ENCODE results near the gene HIGD2A. TPM values are rescaled to one million over a fixed set of nuclear protein-coding genes. Genes with fewer than 3 reads are reported as not detected.

Gene HIGD2A
- polyA plus RNA-seq, 10 donors = 129 to 183 (median 157) TPM

DNA sequence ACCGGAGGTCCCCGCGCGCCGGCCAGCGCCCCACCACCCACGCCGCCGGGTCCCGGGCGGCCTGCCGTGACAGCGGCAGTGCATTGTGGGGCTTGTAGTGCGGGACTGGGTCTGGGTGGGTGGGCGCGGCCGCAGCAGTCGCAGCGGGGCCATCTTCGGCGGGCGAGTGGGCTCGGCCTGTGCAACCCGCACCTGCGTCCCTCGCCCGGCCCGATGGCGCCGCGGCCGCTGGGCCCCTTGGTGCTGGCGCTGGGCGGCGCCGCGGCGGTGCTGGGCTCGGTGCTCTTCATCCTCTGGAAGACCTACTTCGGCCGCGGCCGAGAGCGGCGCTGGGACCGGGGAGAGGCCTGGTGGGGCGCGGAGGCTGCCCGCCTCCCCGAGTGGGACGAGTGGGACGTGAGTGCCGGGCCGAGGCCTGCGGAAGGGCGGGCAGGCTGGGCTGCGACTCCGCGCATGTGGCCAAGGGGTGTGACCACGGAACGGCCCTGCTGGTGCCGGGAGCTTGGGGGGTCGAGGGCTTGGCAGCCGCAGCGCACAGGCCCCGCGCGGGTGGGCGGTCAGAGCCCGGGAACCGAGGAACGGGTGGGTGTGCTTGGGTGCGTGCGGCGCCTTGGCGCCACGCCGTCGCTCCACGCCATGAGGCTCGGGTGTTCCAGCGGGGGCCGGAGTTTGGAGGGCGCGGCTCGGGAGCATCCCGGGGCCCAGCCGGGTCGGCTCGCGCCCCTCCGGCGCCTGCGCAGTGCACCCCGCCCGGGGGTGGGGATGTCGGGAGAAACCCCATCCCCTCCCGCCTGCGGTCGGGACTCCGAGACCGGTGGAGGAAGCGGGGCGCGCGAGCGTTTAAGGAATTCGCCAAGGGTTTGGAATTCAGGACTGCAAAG, 23.0 kb upstream of the HIGD2A start, which contains the start of gene ARL10:
ARL10 (plus strand) TSS at position 137 of the 881 bp plus-strand sequence; CDS start at position 214, 77 bp downstream.
- peak; percentile 36 to 83 (median 61) for DNase-seq

GRCh38 chr5:176366232-176366894, 22.2 kb upstream of the HIGD2A start:
- no peak for DNase-seq

DNA sequence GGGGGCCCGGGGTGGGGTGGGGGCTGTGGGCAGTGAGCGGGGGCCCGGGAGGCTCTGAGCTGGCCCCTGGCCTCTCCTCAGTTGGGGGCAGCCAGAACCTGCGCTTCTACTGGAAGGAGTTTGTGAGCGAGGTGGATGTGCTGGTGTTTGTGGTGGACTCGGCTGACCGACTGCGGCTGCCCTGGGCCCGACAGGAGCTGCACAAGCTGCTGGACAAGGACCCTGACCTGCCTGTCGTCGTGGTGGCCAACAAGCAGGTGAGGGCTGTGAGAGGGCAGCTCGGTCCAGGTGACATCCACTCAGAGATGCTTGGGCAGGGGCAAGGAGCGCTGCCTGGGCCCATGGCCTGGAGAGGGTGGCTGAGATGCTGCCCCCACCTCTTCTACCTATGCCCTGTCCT, 19.8 kb upstream of the HIGD2A start:
- no peak for DNase-seq

DNA sequence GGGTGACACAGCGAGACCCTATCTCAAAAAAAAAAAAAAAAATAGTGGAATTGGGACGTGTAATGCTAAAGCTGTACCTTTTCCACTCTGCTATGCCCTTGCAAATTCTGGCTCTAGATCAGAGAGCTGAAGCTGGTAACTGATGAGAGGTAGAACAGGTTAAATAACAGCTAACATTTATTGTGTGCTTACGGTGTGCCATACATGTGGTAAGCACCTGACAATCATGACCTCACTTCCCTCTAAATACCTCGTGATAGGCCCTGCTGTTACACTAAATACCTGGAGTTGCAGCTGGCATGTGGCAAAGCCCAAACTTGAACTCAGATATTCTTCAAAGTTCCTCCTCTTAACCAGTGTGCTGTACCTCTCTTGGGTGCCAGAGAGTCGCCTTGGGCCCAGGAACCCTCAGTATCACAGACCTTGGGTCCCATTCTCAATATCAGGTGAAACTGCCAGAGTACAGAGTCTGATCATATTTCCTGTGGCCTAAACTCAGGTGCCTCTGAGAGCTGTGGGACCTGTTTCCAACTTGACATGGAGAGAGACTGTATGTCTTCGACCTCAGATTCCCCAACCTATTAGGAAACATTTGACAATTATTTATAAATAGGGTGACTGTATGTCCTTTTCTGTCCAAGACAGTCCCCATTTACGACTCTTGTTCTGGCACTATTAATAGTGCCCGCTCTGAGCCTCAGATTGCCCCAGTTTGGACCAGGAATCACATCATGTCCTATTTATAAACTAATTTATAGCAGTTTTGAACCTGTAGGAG, 18.4 kb upstream of the HIGD2A start:
- DNase-seq = no peak

DNA sequence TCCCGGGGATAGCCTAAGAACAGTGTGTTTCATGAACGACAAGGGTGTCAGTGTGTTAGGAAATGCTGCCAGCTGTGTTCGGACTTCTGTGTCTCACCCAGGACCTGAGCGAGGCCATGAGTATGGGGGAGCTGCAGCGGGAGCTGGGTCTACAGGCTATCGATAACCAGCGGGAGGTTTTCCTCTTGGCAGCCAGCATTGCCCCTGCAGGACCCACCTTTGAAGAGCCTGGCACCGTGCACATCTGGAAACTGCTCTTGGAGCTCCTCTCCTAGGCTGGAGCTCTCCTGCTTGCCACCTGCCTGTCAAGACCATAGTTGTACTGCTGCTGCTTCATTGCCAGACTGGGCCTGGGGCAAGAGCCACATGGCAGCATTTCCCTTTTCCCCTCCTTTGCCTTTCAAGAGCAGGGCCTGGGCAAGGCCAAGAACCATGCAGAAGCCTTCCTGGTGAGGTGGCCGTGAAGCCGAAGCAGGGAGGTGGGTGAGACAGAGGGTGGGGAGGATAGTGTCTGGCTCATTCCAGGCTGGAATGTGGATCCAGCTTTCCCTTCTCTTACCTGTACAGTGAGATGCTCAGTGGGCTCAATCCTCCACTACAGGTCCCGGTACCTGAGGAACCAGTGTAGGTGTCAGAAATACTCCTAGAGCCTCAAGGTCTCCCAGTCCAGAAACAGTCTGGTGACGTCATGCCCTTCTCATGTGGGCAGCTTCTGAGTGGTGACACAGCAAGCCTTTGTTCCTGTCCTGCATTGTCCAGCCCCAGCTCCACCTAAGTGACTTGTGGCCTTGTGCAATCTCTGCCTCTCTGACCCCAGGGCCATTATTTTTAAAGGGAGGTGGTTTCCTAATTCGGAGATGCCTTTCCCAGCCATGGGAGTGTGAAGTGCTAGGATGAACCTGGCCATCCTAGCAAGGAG, 16.7 kb upstream of the HIGD2A start:
- DNase-seq = no peak

DNA sequence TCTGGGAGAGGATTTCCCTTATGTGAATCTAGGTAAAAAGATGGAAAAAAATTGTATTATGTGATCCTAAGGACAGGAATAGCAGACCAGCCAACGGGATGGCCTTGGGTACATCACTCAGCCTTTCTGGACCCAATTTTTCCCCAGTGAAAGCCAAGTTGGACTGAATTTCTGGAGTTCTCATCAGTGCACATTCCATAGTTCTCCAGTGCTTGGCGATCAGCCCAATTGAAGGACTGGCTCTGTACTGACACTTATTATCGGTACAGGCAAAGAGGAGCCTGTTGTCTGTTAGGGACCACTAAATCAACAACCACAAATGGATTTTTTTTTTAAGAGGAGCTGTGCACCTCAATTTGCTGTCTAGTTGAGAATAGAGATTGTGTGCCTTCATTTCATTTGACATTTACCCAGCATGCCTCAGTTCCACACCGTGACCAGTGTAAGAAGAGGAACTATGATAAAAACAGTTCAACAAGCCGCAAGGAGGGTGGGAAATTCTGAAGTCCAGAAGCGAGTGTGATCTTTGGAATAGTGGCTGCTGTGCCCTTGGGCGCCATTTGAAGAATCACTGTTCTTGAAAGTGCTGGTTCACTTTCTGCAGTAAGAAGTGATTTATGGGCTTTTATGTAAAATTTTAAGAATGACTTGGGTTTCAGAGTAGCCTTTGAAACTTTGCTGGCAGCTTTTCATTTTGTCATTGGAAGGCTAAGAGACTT, 15.3 kb upstream of the HIGD2A start:
- DNase-seq = peak in 2 of 3 donors; percentile 38 to 53

DNA sequence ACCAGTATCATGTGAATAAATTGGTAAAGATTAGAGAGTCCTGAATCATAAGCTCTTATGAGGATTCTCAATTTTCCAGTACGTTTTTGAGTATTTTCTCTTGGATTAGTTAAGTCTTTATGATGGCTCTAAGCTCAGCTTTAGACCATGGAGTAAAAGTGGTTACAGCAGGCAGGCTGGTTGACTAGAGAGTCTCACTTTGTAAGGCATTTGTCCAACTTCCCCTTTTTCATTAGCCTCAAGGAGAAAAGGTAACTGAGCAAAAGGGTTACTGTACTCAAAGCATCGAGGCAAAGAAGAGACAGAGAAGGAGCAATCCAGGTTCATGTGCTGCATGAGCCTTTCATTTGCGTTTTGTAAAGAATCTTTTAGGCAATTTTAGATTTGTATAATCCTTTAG, 8.7 kb upstream of the HIGD2A start:
- DNase-seq = no peak

DNA sequence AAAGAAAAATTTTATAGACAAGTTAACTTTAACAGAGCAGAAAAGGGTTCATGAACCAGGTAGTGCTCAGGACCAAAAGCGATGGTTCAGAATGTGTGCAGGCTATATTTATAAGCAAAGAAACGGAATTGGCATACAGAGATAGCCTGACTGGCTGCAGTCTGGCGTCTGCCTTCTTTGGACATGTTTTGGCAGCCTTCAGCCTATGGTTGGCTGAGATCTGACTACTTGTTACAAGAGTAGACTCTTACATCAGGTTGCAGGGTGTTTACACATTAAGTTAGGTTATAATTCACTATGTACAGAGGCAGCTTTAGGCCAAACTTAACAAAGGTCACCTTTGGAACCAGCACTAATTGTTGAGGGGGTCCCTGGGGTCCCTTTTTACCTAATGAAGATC, 7.1 kb upstream of the HIGD2A start:
- no peak for DNase-seq

DNA sequence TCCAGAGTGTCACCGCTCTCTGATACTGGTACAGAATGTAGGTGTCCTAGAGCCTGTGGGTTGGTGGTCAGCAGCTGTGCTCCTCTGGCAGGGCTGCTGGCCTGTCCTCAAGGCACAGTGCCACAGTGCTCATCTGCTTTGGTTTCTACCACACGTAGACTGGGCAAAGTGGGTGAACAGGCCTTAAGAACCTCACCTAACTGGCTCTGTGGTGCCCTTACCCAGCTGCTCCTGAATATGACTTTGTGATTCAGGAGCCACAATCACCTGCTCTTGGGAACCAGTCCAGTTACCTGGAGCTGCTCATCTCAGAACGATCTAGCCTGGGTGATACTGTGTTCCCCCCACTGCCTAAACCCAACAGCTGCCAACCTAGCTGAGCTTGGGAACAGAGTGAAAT, 6.6 kb upstream of the HIGD2A start:
- no peak for DNase-seq

DNA sequence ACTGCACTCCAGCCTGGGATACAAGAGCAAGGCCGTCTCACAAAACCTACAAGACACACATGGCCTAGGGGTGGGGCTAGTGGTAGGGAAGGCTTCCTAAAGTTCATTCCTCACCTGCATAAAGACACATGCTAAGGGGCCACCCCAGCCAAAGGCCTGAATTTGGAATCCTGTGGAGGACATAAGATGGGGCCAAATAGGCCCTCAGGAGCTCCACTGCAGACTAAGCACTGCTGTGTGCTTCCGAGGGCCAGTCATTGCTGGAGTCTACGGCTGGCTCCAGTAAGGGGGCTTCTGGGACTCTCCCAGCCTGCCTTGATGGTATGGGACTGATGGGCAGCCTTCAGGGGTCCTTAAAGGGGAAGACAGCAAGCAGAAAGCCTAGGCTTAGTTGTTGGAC, 5.8 kb upstream of the HIGD2A start:
- DNase-seq = no peak

DNA sequence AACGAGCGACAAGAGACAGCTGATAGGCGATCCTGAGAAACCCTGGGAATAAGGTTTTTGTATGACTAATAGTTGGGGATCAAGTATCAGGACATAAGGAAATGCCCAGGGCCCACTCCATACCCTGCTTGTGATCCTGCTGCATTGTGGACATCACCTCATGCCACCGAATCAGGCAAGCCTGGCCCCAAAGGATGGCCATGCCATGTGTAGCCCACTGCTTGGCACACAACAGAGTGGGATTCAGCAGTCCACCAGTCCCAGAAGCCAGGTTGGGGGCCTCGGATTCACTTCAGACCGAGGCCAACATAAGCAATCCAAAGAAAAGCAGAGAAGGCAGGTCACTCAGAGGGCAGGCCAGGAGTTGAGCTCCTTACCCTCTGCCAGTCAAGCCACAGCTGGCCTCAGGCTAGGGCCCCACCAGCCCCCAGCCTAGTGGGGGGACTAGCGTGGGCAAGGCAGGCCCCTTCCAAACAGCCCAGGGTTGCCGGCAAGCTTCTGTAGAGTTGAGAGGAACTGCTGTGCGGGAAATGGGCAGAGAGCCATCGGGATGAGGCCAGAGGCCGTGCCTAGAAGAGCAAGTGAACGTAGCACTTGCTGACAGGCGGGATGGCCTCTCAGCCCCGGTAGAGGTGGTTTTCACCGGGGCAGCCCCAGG, 5.2 kb upstream of the HIGD2A start:
- DNase-seq = no peak

DNA sequence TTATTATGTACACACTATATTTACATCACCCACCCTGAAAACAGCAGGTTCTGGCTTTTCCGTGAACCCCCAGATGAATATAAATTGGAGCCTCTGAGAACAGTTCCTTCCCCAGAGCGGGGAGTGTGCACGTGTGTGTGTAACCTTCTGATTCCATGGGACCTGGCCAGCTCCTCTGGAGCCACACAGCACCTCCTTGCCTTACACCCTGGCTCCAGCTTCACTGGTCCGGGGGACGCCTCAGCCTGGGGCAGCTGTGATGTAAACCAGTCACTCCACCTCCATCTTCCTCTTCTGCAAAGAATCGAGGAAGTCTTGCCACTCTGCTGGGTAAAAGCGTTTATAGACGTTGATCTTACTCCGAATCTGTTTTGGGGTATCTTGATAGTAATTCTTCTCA, 4.6 kb upstream of the HIGD2A start:
- no peak for DNase-seq

DNA sequence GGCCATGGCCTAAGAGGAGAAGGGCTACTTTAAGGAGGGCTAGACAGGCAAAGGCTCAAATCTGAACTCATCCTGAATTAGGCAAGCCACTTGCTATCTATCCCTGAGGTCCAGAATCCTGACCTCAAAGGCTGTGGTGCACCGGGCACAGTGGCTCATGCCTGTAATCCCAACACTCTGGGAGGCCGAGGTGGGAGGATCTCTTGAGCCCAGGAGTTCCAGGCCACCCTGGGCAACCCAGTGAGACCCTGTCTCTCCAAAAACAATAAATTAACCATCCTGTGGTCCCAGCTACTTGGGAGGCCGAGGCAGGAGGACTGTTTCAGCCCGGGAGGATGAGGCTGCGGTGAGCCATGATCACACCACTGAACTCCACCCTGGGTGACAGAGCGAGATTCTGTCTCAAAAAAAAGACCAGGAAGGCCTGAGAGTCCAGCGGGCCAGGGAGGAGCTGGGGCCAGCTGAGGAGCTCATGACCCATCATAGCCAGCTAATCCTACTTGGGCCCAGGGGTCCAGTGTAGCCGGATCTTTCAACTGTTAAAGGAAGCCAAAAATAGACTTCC, 4.1 kb upstream of the HIGD2A start:
- no peak for DNase-seq

GRCh38 chr5:176384991-176385390, 3.6 kb upstream of the HIGD2A start:
- no peak for DNase-seq

DNA sequence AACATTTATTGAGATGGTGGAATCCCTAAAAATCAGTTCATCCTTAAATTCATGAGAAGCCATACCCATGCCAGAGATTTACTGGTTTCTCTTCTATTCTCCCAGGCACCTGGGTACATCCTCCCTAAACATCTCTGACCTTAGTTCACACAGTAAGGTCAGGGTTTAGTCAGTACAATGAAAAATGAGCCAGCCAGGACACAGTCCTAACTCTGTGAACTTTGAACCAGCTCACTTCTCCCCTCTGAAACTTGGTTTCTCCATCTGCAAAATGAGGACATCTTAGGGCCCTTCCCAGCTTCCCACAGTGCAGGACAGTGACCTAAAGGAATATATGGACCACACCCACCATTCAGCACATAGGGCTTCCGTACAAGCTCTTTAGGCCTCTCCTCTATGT, 2.1 kb upstream of the HIGD2A start:
- no peak for DNase-seq

- DNase-seq = no peak
These were observed 1.1 kb upstream of the HIGD2A start for GRCh38 chr5:176387384-176387925.

DNA sequence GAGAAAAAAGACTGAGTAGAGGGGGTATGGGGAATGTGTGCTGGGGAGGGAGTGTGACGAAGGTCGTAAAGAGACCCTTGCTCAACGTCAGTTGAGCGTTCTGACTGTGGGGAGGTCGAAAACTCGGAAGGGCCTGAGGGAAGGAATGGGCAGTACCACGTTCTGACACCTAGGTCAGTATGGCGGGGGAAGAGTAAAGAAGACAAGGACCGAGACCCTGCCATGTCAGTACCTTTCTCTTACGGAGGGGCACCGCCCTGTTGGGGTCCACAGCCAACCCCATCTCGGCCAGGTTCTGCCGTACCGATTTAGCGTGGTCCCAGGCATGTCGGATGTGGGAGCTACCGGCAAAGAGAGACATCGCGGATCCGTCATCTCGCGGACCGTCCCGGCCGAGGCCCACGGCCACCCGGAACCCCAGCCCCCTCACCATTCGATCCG, 528 bp upstream of the HIGD2A start:
- DNase-seq = no peak

- DNase-seq = no peak
These were observed 878 bp downstream of the HIGD2A start for GRCh38 chr5:176389135-176390123.
